NCI-H1436 treated with DMSO at 0.1 percent for 48 hours (cell line): ENCODE measurements around the gene GPR3.
"Not testable (repeated sequence)": the region's sequence is repeated elsewhere in the genome, so short reads cannot be mapped to it uniquely, and the experiment has no call there.

Experiments used
- DNase-seq: peaks from one replicate; lab custom pipeline; 2025; lab: John Stamatoyannopoulos, UW

GPR3 gene

GRCh38 chr1:27380224-27380623 lies 12.2 kb upstream of the GPR3 start:
- DNase-seq = no peak

GRCh38 chr1:27380766-27381733 lies 11.4 kb upstream of the GPR3 start:
- no peak for DNase-seq

- DNase-seq = no peak
Measured at GRCh38 chr1:27381969-27382762, 10.3 kb upstream of the GPR3 start.

GRCh38 chr1:27383039-27383605 lies 9.3 kb upstream of the GPR3 start, which contains the start of gene CD164L2:
CD164L2 (minus strand) TSS chr1:27383333; CDS start chr1:27383239, 94 bp downstream.
- DNase-seq = no peak

- DNase-seq = no peak
Measured at GRCh38 chr1:27383661-27384060, 8.8 kb upstream of the GPR3 start.

GRCh38 chr1:27384797-27385196 lies 7.6 kb upstream of the GPR3 start:
- DNase-seq = not testable (repeated sequence)

- DNase-seq = no peak
Measured at GRCh38 chr1:27388337-27389005, 4.0 kb upstream of the GPR3 start.

- no peak for DNase-seq
Measured at GRCh38 chr1:27391511-27392095, 819 bp upstream of the GPR3 start.

GRCh38 chr1:27392778-27393635 lies 585 bp downstream of the GPR3 start:
- DNase-seq = no peak

- DNase-seq = no peak
Measured at GRCh38 chr1:27393641-27394281, 1.3 kb downstream of the GPR3 start.

- no peak for DNase-seq
Measured at GRCh38 chr1:27394282-27394658, 1.8 kb downstream of the GPR3 start.

GRCh38 chr1:27394925-27395324 lies 2.5 kb downstream of the GPR3 start:
- no peak for DNase-seq

- DNase-seq = no peak
Measured at GRCh38 chr1:27395441-27396195, 3.2 kb downstream of the GPR3 start.

- no peak for DNase-seq
Measured at GRCh38 chr1:27397110-27397509, 4.7 kb downstream of the GPR3 start.

GRCh38 chr1:27397749-27398148 lies 5.3 kb downstream of the GPR3 start:
- no peak for DNase-seq

- DNase-seq = no peak
Measured at GRCh38 chr1:27398405-27399149, 6.2 kb downstream of the GPR3 start.

GRCh38 chr1:27399251-27400025 lies 7.0 kb downstream of the GPR3 start:
- no peak for DNase-seq
